GM23338 (cell line): ENCODE measurements around the gene PTPRA. TPM values are rescaled to one million over a fixed set of nuclear protein-coding genes. Genes with fewer than 3 reads are reported as not detected.

Source experiments
- ATAC-seq: fragments of 200-7000 bp; cut with Tn5 transposase; 3 replicates; pipeline ENCODE4 v1.9.1; 2020
- DNase-seq: peaks from one replicate; pipeline ENCODE4 v3.0.0-alpha.2; 2015; ENCODE audit warnings: low spot score
- H2AFZ ChIP-seq: fragments of 200-600 bp; sonication (generic); 2 replicates; pipeline ENCODE4 v1.8.0; 2016; ENCODE audit warnings: antibody characterized with exemption, mild to moderate bottlenecking, moderate library complexity
- H3F3A ChIP-seq: fragments of 200-600 bp; sonication (generic); replicated peaks from 2 replicates; pipeline ENCODE4 v1.8.0; 2017; ENCODE audit warnings: antibody characterized with exemption, mixed run types, low read depth
- H3K27ac ChIP-seq: fragments of 200-600 bp; sonication (generic); 2 replicates; pipeline ENCODE4 v1.6.1; 2016; ENCODE audit warnings: low read depth
- H3K27me3 ChIP-seq: fragments of 200-600 bp; sonication (generic); 2 replicates; pipeline ENCODE4 v1.8.0; 2016; ENCODE audit warnings: mild to moderate bottlenecking, mixed run types, moderate library complexity; ENCODE audit not compliant: insufficient read depth
- H3K36me3 ChIP-seq: fragments of 200-600 bp; sonication (generic); 2 replicates; pipeline ENCODE4 v1.8.0; 2016; ENCODE audit warnings: mild to moderate bottlenecking; ENCODE audit not compliant: insufficient read depth
- H3K4me1 ChIP-seq: fragments of 200-600 bp; sonication (generic); 2 replicates; pipeline ENCODE4 v1.8.0; 2016; ENCODE audit warnings: mild to moderate bottlenecking, moderate library complexity; ENCODE audit not compliant: insufficient read depth
- H3K4me2 ChIP-seq: fragments of 200-600 bp; sonication (generic); 2 replicates; pipeline ENCODE4 v1.7.1; 2017; ENCODE audit warnings: mixed run types
- H3K4me3 ChIP-seq: fragments of 200-600 bp; sonication (generic); 2 replicates; pipeline ENCODE4 v1.6.1; 2016; ENCODE audit warnings: mixed run types
- H3K79me2 ChIP-seq: fragments of 200-600 bp; sonication (generic); replicated peaks from 2 replicates; pipeline ENCODE4 v1.8.0; 2017; ENCODE audit warnings: mild to moderate bottlenecking; ENCODE audit not compliant: insufficient read depth
- H3K9me2 ChIP-seq: fragments of 200-600 bp; sonication (generic); 2 replicates; pipeline ENCODE4 v1.8.0; 2017; ENCODE audit not compliant: insufficient read depth
- H4K20me1 ChIP-seq: fragments of 200-600 bp; sonication (generic); replicated peaks from 2 replicates; pipeline ENCODE4 v1.8.0; 2017; ENCODE audit warnings: mild to moderate bottlenecking; ENCODE audit not compliant: insufficient read depth
- H3K27ac Mint-ChIP-seq: 2 replicates; pipeline ENCODE4 v1.8.0; 2020; ENCODE audit warnings: inconsistent platforms, mild to moderate bottlenecking, moderate library complexity, mixed read lengths
- H3K27me3 Mint-ChIP-seq: 3 replicates; pipeline ENCODE4 v1.8.0; 2022; ENCODE audit warnings: low read depth, mild to moderate bottlenecking, moderate library complexity, mixed read lengths, inconsistent platforms; ENCODE audit not compliant: insufficient read depth, poor library complexity
- H3K36me3 Mint-ChIP-seq: 3 replicates; pipeline ENCODE4 v1.8.0; 2021; ENCODE audit warnings: low read depth, mild to moderate bottlenecking, inconsistent platforms, moderate library complexity, mixed read lengths
- H3K4me1 Mint-ChIP-seq: 3 replicates; pipeline ENCODE4 v1.8.0; 2020; ENCODE audit warnings: mild to moderate bottlenecking, inconsistent platforms, mixed read lengths
- H3K4me3 Mint-ChIP-seq: 3 replicates; pipeline ENCODE4 v1.8.0; 2021; ENCODE audit warnings: moderate library complexity, mild to moderate bottlenecking, inconsistent platforms, mixed read lengths
- H3K9me3 Mint-ChIP-seq: 3 replicates; pipeline ENCODE4 v1.8.0; 2020; ENCODE audit warnings: moderate library complexity, mild to moderate bottlenecking, inconsistent platforms, mixed read lengths
- CREB1 ChIP-seq: fragments of 250-450 bp; sonication (Bioruptor Pico); IDR thresholded peaks from 2 replicates; pipeline ENCODE4 v1.5.0; 2020; ENCODE audit warnings: low read depth, mild to moderate bottlenecking, moderate library complexity
- CTCF ChIP-seq, 2 experiments: fragments of 200-600 bp in 1 of 2; sonication (generic) in 1 of 2; conservative IDR thresholded peaks; 2 replicates each; pipeline versions ENCODE4 v1.5.1 to v1.6.1; 2016 to 2017; ENCODE audit warnings: antibody characterized with exemption in 2 of 2, low read depth in 2 of 2, mild to moderate bottlenecking in 2 of 2, moderate library complexity in 1 of 2
- ETS1 ChIP-seq: IDR thresholded peaks from 2 replicates; pipeline ENCODE4 v1.6.1; 2016; ENCODE audit warnings: antibody characterized with exemption
- EZH2 ChIP-seq: fragments of 200-600 bp; sonication (generic); IDR thresholded peaks from one replicate; pipeline ENCODE4 v1.8.0; 2017; ENCODE audit warnings: antibody characterized with exemption, mild to moderate bottlenecking, low read depth; ENCODE audit not compliant: unreplicated experiment
- EZH2phosphoT487 ChIP-seq: fragments of 200-600 bp; sonication (generic); IDR thresholded peaks from one replicate; pipeline ENCODE4 v1.8.1; 2018; ENCODE audit warnings: antibody characterized with exemption; ENCODE audit not compliant: unreplicated experiment
- JUNB ChIP-seq: IDR thresholded peaks from one replicate; pipeline ENCODE4 v1.6.1; 2016; ENCODE audit warnings: antibody characterized with exemption; ENCODE audit not compliant: unreplicated experiment
- NANOG ChIP-seq: IDR thresholded peaks from 2 replicates; pipeline ENCODE4 v1.6.1; 2016; ENCODE audit warnings: antibody characterized with exemption, borderline replicate concordance
- POLR2AphosphoS5 ChIP-seq: IDR thresholded peaks from 2 replicates; pipeline ENCODE4 v1.6.1; 2016; ENCODE audit warnings: antibody characterized with exemption, low read depth
- REST ChIP-seq: IDR thresholded peaks from one replicate; pipeline ENCODE4 v1.6.1; 2018; ENCODE audit warnings: antibody characterized with exemption; ENCODE audit not compliant: unreplicated experiment
- STAT1 ChIP-seq: IDR thresholded peaks from one replicate; pipeline ENCODE4 v1.6.1; 2016; ENCODE audit warnings: antibody characterized with exemption; ENCODE audit not compliant: unreplicated experiment
- ZNF114 ChIP-seq: fragments of 250-450 bp; sonication (Bioruptor Pico); IDR thresholded peaks from 2 replicates; pipeline ENCODE4 v1.5.0; 2020; ENCODE audit warnings: mild to moderate bottlenecking, moderate library complexity
- ZNF331 ChIP-seq: fragments of 250-450 bp; sonication (Bioruptor Pico); IDR thresholded peaks from 2 replicates; pipeline ENCODE4 v1.5.0; 2020; ENCODE audit warnings: low read depth, mild to moderate bottlenecking, moderate library complexity
- ZNF462 ChIP-seq: fragments of 250-450 bp; sonication (Bioruptor Pico); IDR thresholded peaks from 2 replicates; pipeline ENCODE4 v1.5.0; 2020; ENCODE audit warnings: mild to moderate bottlenecking, moderate library complexity
- polyA plus RNA-seq: library from polyadenylated mRNA; unstranded; fragments of >200 nt; fragmentation: Nextera tagmentation; extraction: Ambion mirVana; gene quantifications from 2 replicates; pipeline ENCODE4 v1.2.1, GENCODE V29; 2016
- total RNA-seq: library from RNA; depleted of rRNA; stranded (reverse); fragments of >200 nt; shearing (Covaris generic); gene quantifications from 2 replicates; pipeline ENCODE4 v1.2.3, GENCODE V29; 2014

Gene PTPRA
- total and polyA plus RNA-seq, 2 experiments from 2014 or later: 37.8 to 39.3 TPM

- Mint-ChIP-seq H3K27ac (no peak overlapping the region), H3K27me3 (peaks cover 31% of the 10 kb centered on the region), H3K4me1 (peaks cover 29% of the 10 kb centered on the region), H3K9me3 (no peaks in the 10 kb centered on the region), H3K36me3 (peaks cover 3% of the 10 kb centered on the region), H3K4me3 (no peak overlapping the region; the same call in 2 of the 3 replicates)
- no peak for TF ChIP-seq CTCF (conservative IDR thresholded peaks at IDR 0.05; ENCODE audit: low read depth in 2 of 2)
- TF ChIP-seq ZNF114 (CRISPR knock-in tag): no peak
- TF ChIP-seq REST: no peak
- no peak for TF ChIP-seq POLR2AphosphoS5
- no peak for TF ChIP-seq ZNF462 (CRISPR knock-in tag)
- no peak for TF ChIP-seq NANOG
- no peak for TF ChIP-seq ETS1
- TF ChIP-seq STAT1: no peak
- no peak for TF ChIP-seq EZH2phosphoT487
- no peak for TF ChIP-seq EZH2
- no peak for TF ChIP-seq CREB1 (CRISPR knock-in tag)
- TF ChIP-seq JUNB: no peak
- no peak for TF ChIP-seq ZNF331 (CRISPR knock-in tag)
- Histone ChIP-seq H3K36me3 (no peaks in the 10 kb centered on the region), H3F3A (0 out of 2 replicates have a peak, but pooled peaks cover 5% of the 10 kb centered on the region), H3K9me2 (no peaks in the 10 kb centered on the region), H2AFZ (no peak overlapping the region), H4K20me1 (0 out of 2 replicates have a peak, but pooled peaks cover 6% of the 10 kb centered on the region), H3K79me2 (peaks cover 22% of the 10 kb centered on the region), H3K27me3 (peaks cover 28% of the 10 kb centered on the region), H3K4me2 (no peak overlapping the region), H3K4me1 (peaks cover 5% of the 10 kb centered on the region), H3K4me3 (no peak overlapping the region), H3K27ac (no peak overlapping the region)
- no peak for DNase-seq
- ATAC-seq: no peak
Observed at GRCh38 chr20:2871111-2871465, 2.2 kb upstream of the PTPRA start.
